ENCODE results near the gene PCSK9. TPM values are rescaled to one million over a fixed set of nuclear protein-coding genes. Genes with fewer than 3 reads are reported as not detected.

Gene PCSK9
- total and polyA plus RNA-seq, 2 of the 13 experiments (the other 11 are each of a cell fraction or from before 2014, with no cell fraction given): 33.3 to 80.5 TPM

DNA sequence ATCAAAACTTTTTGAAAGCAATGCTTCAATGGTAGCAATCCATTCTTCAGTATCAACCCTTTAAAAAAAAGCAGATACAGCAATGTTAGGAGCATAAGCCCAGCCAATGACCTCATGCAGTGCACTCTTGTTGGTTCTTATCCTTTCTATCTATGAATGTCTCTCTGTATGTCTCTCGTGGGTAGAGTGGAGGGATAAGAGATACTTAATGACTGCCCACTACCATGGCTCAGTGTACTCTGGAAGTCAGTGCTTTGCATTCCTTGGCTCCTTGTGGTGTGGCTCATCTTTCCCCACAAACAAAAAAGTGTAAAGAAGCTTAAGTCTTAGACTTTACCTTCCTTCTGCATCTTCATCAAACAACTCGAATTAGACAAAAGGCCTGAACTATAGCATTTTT is 50.3 kb downstream of the PCSK9 start:
- H3K9me3 ChIP-seq (ENCODE audit: low read length): no peaks in the 10 kb centered on the region
- no peak overlapping the region for H3K27ac ChIP-seq (ENCODE audit: extremely low read length, insufficient read depth, low read length)
- no peak overlapping the region for H2AFZ ChIP-seq (ENCODE audit: low read length)
- intact Hi-C loops (cut with micrococcal nuclease; ENCODE audit: unreplicated experiment): loop anchor here (10.0 kb wide), 1 partner anchor 45 kb away; no protein-coding TSS in a partner anchor
- peaks cover 23 to 86% of the 10 kb centered on the region in 2 experiments for H3K36me3 ChIP-seq (replicated peaks in 1 of 2; ENCODE audit: control insufficient read depth in 1 of 2, insufficient read depth in 2 of 2, low read length in 2 of 2)
- H3K4me2 ChIP-seq (ENCODE audit: low read depth, low read length): no peak overlapping the region
- CTCF ChIA-PET (ENCODE audit: low intra/inter-chr PET ratio, low total read pairs): no interaction called here
- H3K27me3 ChIP-seq (ENCODE audit: control insufficient read depth in 1 of 2, insufficient read depth in 2 of 2, low read length in 2 of 2): no peaks in the 10 kb centered on the region
- H4K20me1 ChIP-seq (ENCODE audit: insufficient read depth, low read length): no peaks in the 10 kb centered on the region
- no peak overlapping the region for H3K9ac ChIP-seq (ENCODE audit: insufficient read depth, low read depth, low read length)
- no peak overlapping the region for H3K4me3 ChIP-seq (replicated peaks in 1 of 3; ENCODE audit: insufficient read depth in 1 of 3, low read depth in 2 of 3, low read length in 3 of 3)
- no peaks in the 10 kb centered on the region for H3K4me1 ChIP-seq (ENCODE audit: insufficient read depth, low read length)
- FAIRE-seq: no peak
- POLR2A ChIA-PET: no interaction called here
- no TSS peak for BruUV-seq (replicated peaks)
- no peaks in the 10 kb centered on the region for H3K79me2 ChIP-seq (ENCODE audit: insufficient read depth, low read length)
- 95% methylated on average over 2 of the region's 2 CpGs for WGBS (ENCODE audit: low lambda C conversion rate)
- no peak for DNase-seq (ENCODE audit: low spot score)
- ATAC-seq: no peak
- in situ Hi-C loops (cut with HindIII; ENCODE audit: extremely low pct_ligation_motif_present, low pct_unique_long_range_greater_than_20kb): no loop called here
- no peak for TF ChIP-seq ADNP (CRISPR knock-in tag; IDR thresholded peaks at IDR 0.05)
- no peak for TF ChIP-seq ZNF788 (CRISPR knock-in tag; IDR thresholded peaks at IDR 0.05; ENCODE audit: borderline replicate concordance)
- TF ChIP-seq ZNF276 (CRISPR knock-in tag; IDR thresholded peaks at IDR 0.05; ENCODE audit: low read depth): no peak
- TF ChIP-seq HES4 (CRISPR knock-in tag; IDR thresholded peaks at IDR 0.05; ENCODE audit: borderline replicate concordance): no peak
- TF ChIP-seq MED8 (CRISPR knock-in tag; IDR thresholded peaks at IDR 0.05; ENCODE audit: insufficient replicate concordance): no peak
- TF ChIP-seq, protein P1, sequence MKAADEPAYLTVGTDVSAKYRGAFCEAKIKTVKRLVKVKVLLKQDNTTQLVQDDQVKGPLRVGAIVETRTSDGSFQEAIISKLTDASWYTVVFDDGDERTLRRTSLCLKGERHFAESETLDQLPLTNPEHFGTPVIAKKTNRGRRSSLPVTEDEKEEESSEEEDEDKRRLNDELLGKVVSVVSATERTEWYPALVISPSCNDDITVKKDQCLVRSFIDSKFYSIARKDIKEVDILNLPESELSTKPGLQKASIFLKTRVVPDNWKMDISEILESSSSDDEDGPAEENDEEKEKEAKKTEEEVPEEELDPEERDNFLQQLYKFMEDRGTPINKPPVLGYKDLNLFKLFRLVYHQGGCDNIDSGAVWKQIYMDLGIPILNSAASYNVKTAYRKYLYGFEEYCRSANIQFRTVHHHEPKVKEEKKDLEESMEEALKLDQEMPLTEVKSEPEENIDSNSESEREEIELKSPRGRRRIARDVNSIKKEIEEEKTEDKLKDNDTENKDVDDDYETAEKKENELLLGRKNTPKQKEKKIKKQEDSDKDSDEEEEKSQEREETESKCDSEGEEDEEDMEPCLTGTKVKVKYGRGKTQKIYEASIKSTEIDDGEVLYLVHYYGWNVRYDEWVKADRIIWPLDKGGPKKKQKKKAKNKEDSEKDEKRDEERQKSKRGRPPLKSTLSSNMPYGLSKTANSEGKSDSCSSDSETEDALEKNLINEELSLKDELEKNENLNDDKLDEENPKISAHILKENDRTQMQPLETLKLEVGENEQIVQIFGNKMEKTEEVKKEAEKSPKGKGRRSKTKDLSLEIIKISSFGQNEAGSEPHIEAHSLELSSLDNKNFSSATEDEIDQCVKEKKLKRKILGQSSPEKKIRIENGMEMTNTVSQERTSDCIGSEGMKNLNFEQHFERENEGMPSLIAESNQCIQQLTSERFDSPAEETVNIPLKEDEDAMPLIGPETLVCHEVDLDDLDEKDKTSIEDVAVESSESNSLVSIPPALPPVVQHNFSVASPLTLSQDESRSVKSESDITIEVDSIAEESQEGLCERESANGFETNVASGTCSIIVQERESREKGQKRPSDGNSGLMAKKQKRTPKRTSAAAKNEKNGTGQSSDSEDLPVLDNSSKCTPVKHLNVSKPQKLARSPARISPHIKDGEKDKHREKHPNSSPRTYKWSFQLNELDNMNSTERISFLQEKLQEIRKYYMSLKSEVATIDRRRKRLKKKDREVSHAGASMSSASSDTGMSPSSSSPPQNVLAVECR (CRISPR knock-in tag; IDR thresholded peaks at IDR 0.05; ENCODE audit: borderline replicate concordance): no peak
- TF ChIP-seq TCF7 (IDR thresholded peaks at IDR 0.05; ENCODE audit: low read depth): no peak
- no peak for TF ChIP-seq ZNF441 (CRISPR knock-in tag; IDR thresholded peaks at IDR 0.05; ENCODE audit: borderline replicate concordance)
- TF ChIP-seq ZNF850 (CRISPR knock-in tag; conservative IDR thresholded peaks at IDR 0.05): no peak
- TF ChIP-seq TAF1 (CRISPR knock-in tag; IDR thresholded peaks at IDR 0.05): no peak
- TF ChIP-seq ZNF577 (CRISPR knock-in tag; IDR thresholded peaks at IDR 0.05; ENCODE audit: borderline replicate concordance, low read depth): no peak
- no peak for TF ChIP-seq AKNA (CRISPR knock-in tag; IDR thresholded peaks at IDR 0.05; ENCODE audit: borderline replicate concordance)
- TF ChIP-seq HOXD1 (CRISPR knock-in tag; IDR thresholded peaks at IDR 0.05): no peak
- no peak for TF ChIP-seq PAF1 (CRISPR knock-in tag; IDR thresholded peaks at IDR 0.05)
- no peak for TF ChIP-seq ISL2 (CRISPR knock-in tag; IDR thresholded peaks at IDR 0.05)
